NCI-H69 (cell line): ENCODE data around the gene NFATC1.

Experiments
- DNase-seq: peaks from one replicate; lab custom pipeline; 2025; lab: John Stamatoyannopoulos, UW

Gene NFATC1

DNA sequence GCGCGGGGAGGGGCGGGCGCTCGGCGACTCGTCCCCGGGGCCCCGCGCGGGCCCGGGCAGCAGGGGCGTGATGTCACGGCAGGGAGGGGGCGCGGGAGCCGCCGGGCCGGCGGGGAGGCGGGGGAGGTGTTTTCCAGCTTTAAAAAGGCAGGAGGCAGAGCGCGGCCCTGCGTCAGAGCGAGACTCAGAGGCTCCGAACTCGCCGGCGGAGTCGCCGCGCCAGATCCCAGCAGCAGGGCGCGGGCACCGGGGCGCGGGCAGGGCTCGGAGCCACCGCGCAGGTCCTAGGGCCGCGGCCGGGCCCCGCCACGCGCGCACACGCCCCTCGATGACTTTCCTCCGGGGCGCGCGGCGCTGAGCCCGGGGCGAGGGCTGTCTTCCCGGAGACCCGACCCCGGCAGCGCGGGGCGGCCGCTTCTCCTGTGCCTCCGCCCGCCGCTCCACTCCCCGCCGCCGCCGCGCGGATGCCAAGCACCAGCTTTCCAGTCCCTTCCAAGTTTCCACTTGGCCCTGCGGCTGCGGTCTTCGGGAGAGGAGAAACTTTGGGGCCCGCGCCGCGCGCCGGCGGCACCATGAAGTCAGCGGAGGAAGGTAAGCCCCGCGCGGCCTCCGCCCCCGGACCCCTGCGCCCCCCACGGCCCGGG lies at the start of gene NFATC1:
Gene NFATC1, plus strand, starts transcription at position 170 of the 644 bp plus-strand sequence. Its CDS starts 295 bp downstream, at position 465.
- DNase-seq: peak; percentile 89

DNA sequence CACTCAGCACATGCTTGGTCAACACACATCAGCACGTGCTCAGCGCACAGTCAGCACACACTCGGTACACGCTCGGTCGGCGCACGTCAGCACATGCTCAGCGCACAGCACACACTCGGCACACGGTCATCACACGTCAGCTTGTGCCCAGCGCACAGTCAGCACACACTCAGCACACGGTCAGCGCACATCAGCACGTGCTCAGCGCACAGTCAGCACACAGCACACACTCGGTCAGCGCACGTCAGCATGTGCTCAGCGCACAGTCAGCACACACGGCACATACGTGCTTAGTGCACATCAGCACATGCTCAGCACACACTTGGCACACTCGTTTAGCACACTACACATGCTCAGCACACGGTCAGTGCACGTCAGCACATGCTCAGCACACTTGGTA lies 49.7 kb upstream of the NFATC1 start:
- no peak for DNase-seq

DNA sequence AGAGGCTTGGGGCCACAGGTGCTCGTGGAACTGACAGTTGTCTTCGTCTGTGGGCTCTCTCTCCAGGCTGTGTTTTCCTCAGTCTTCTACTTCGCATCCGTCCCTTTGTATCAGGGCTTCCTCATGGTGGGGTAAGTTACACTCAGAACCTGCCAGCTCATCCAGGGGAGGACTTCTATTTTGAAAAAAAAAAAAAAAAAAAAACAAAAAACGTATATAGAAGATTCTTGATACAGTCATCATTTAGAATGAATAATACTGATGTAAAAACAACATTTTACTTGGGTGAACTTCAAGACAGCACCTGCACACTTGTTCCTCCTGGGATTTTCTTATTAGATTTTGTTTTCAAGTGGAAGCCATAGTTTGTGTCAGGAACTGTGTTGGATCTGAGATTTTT lies 47.7 kb upstream of the NFATC1 start:
- no peak for DNase-seq

DNA sequence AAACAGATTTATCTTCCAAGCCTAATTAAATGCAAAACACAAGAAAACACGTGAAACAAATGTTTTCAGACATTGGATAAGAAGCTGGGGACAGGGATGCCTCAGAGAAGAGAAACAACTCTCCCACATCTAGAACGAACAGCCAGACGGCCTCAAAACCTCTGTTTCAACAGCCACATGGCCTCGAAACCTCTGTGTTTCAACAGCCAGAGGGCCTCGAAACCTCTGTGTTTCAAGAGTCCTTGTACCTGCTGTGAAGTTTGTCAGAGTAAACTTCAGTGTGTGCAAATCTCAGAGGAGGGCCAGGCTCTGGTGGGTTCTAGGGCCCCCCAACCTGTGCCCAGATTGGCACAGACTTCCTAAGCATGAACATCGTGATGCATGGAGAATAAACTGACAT lies 43.3 kb upstream of the NFATC1 start:
- no peak for DNase-seq

DNA sequence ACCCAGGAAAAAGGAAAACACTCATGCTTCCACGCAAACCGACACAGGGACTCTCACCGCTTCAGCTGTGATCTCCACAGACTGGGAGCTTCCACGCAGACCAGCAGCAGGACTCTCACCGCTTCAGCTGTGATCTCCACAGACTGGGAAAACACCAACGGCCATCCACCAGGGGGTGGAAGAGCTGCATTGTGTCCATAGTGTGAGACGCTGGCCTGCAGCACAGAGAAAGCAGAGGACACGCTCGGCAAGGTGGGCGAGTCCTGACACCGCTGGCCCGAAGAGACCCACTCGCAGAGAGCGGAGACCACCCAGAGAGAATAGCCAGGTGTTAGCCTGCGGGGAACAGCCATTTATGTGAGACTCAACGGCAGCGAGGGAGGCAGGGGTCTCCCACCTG lies 42.5 kb upstream of the NFATC1 start:
- DNase-seq: no peak

DNA sequence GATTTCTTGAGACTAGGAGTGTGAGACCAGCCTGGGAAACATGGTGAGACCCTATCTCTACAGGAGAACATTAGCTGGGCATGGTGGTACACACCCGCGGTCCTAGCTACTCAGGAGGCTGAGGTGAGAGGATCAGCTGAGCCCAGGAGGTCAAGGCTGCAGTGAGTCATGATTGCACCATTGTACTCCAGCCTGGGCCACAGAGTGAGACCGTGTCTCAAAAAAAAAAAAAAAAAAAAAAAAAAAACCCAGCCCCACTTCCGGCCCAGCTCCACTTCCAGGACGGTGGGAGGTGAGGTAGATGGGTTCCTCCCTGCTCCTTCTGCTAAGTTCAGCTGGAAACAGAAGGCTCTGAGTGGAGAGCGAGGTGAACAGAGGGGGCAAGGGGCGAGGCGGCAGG lies 41.4 kb upstream of the NFATC1 start:
- DNase-seq: no peak

DNA sequence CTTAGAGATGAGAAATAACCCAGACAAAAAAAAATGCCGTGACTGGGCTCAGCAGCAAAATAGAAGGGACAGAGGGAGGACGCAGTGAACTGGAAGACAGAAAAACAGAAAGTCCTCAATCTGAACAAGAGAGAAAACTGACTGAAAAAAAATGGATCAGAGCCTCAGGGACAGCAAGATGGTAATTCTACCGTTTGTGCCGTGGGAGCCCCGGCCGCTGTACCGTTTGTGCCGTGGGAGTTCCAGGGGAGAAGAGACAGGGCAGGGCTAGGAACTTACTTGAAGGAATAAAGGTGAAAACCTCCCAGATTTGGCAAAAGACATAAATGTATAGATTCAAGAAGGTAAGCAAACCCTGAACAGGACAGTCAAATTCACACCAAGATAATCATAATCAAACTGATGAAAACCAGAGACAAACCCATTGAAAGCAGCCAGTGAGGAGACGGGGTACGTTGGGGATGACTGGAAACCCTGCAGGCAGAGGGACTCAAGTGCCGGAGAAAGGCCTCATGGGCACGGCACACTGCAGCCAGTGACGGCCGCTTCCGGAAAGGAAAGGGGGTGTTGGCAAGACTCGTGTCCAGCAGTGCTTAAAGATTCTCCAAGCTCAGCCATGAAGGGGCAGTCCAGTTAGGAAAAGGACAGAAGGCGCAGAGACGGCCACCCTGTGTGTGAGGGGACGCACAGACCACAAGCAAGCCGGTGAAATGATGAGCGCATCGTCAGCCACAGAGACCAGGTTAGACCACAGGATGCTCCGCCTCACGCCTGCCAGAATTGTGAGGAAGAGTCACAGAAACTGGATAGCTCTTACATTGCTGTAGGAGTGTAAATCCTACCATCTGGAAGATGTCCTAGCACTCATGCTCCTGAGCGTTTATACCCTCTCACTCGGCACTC lies 40.0 kb upstream of the NFATC1 start:
- no peak for DNase-seq

DNA sequence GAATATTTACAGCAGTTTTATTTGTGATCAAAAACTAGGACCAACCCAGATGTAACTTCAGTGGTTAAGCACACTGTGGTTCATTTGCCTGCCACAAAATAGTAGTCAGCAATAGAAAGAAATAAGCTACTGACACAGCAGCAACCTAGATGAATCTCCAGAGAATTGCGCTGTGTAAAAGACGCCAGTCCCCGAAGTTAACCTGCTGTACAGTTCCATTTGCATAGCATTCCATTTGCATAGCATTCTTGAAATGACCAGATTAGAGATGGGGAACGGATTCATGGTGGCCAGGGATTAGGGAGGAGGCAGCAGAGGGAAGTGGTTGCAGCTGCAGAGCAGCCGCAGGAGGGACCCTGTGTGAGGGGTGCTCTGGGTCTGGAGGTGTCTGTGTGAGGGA lies 39.3 kb upstream of the NFATC1 start:
- no peak for DNase-seq

DNA sequence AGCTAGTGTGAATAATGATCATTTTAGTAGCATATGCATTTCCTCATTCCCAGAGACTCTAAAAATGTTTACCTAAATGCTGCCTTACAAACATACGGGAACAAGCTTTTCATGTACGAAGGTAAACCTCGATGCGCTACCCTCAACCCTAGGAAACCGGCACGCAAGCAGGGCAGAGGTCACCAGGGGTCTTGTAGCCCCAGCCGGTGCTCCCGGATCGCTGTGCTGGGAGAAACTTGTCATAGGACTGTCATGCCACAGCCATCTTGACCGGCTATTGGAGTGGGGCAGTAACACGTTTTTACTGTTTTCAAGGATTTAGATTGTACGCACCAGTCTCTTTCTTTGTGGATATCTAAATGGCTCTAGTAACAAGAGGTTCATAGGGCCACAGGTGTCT lies 34.8 kb upstream of the NFATC1 start:
- no peak for DNase-seq

DNA sequence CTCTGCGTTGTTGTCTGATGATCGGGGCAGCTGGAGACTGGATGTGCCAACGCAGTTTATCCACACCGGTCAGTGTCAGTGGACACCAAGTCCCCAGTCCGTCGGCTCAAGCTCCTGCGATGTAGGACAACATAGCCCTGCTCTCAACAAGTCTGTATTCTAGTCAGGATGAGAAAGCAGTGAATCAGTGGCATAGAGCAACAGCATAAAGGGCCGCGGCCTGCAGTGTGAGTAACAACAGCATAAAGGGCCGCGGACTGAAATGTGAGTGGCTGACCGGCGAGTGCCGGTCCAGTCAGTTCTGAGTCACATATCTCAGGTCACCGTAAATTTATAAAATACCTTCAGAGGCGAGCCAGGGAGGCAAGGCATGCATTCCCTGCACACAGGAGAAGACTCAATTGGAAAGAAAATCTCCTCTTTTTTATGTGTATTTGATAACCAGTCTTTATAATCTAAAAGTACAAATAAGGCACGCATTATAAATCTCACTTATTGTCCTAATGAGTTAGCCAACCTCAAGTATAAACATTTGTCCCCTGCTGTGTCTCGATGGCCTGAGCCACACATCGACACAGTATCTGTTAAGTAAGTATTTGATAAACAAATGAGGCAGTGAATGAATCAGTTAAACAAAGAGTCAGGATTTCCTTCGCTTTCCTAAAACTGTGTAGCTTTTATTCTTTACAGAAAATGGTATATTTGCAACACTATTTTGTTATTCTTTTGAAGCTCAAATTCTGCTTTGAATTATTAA lies 33.8 kb upstream of the NFATC1 start:
- DNase-seq: no peak

DNA sequence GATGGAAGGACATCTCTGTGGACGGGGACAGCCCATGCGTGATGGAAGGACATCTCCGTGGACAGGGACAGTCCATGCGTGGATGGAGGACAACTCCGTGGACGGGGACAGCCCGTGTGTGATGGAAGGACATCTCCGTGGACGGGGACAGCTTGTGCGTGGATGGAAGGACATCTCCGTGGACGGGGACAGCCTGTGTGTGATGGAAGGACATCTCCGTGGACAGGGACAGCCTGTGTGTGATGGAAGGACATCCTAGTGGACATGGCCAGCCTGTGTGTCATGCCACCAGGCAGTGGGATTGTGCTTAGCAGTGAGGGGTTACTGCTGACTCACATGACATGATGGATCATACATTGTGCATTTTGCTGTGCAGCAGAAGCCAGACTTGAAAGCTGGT lies 30.0 kb upstream of the NFATC1 start:
- no peak for DNase-seq

DNA sequence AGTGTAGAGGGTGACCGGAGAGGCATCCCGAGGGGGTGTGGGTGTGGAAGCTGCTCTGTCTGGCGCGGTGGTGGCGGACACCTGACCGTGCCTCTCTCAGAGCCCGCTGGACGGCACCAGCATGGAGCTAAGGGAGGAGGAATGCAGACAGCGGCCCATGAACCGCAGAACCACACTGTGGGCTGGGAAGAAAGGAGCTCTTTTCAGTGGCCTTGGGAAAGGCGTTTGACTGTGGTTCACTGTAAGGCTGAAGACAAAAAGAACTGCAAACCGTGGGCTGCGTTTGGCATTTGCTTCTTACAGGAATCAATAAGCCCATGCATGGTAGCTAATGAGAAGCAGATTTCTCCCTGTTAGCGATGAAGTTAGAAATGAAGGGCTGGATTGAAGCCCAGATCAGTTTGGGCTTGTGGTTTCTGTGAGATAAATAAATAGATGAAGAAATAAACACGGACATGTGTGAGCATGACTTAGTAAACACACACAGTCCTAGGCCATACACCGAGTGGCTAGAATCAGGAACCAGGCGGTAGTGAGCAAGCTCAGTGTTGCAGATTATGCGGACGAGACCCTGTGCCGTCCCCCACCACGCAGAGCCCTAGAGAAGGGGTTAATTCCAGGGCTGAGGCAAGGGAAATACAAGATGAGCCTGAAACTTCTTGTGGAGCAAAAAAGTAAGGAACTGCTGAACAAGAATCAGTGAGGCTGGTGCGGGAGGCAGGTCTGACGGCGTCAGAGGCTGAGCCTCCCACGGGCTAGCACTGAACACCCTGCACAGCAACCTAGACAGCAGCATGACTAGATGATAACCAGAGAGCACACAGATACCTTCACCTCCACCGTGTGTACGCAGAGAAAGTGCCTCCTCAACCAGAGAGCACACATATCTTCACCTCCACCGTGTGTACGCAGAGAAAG lies 29.3 kb upstream of the NFATC1 start:
- DNase-seq: no peak

DNA sequence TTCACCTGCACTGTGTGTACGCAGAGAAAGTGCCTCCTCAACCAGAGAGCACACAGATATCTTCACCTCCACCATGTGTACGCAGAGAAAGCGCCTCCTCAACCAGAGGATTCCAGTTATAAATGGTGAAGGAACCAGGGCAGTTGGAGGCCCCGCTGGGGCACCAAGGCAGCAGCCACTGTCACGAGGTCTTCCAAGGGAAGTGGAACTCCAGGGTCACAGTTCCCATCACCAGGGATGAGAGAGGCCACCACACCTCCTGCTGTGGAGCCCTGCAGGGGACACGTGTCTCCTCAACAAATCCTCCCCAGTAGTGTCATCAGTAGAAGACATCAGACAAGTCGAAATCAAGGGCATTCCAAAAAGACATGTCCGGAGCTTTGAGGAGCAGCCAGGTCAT lies 28.2 kb upstream of the NFATC1 start:
- no peak for DNase-seq

DNA sequence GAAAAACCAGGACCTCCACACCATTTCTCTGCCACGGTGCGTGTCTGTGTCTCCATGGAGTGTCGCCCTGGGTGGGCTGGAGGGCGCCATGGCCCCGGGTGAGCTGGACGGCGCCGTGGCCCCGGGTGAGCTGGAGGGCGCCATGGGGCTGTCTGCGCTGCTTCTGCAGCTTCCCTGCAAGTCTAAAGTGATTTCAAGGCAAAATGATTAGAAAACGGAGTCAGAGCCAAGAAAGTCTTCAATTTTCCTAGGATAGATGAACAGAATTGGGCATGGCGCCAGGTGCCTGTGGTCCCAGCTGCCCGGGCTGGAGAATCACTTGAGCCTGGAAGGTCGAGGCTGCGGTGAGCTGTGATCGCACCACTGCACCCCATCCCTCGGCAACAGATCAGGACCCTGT lies 27.7 kb upstream of the NFATC1 start:
- no peak for DNase-seq

DNA sequence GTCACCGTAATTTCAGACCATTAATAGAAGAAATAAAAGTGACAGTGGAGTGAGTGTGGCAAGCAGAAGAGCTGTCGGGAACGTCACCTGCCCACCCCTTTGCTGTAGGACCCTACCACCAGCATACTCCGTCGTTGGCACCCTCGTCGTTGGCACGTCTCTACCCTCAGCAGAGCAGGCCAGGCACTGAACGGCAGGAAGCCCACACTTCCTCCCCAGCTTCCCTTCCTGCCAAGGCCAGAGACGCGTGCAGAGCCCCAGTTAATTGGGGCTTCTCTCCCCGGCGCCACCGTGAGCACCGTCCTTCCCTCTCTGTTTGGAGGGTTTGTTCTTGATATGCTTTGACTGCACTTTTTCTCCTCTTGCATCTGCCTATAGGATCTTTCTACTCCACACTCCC lies 27.0 kb upstream of the NFATC1 start:
- no peak for DNase-seq

DNA sequence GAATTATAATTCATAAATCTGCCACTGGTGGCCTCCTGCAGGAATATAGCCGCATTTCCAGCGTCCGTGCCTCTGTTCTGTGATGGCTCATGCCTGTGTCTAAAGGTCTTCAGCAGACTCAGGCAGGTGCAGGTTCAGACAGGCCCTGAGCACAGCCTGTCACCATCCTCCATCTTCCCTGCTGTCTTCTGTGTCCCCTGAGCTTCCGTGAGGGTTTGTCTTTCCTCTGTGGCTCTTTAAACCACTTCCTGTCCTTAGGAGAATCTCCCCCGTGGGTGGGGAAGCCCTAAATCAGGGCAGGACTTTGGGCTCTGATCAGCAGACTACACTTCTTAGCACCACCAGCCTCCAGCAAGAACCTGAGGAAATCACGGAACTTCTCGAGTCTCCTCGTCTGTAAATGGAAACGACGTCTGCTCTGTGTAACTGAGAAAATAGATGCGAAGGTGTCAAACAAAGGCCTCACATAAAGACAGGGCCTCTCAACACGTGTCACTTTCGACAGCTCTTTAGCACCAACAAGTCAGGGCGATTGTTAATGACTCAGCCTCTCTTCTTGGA lies 24.1 kb upstream of the NFATC1 start:
- no peak for DNase-seq

DNA sequence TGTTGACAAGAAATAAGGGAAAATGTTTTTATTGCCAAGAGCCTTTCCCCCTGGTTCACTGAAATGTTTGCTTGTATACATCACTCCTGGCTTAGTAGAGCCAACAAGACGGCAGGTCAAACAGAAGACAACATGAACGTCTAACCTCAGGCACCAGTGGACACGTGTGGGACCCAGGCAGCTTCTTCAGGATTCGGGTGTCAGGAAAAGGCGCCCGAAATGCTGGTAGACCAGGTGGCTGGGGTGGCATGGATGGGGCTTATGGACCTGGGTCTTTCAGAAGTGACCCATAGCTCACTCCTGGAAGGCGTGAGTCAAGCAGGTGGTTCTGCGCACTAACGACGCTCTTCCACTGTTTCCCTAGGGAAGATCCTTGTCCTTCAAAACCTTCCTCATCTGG lies 23.3 kb upstream of the NFATC1 start:
- no peak for DNase-seq

DNA sequence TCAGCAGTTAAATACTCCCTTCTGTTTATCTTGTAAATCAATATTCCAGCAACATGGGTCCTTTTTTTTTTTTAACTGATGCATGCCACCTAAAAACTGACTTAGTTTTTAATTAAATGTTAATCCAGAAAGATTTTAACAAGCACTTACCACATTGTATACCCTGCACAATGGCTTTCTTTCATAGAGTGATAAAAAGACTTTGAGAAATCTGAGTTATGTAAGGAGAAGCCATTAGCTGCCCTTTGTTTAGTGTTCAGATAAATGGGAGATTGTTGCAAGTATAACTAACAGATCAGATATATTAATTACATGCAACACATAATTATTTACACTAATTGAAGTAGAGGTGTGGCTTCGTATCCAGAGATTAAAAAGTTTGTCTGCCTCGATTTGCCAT lies 22.7 kb upstream of the NFATC1 start:
- no peak for DNase-seq

DNA sequence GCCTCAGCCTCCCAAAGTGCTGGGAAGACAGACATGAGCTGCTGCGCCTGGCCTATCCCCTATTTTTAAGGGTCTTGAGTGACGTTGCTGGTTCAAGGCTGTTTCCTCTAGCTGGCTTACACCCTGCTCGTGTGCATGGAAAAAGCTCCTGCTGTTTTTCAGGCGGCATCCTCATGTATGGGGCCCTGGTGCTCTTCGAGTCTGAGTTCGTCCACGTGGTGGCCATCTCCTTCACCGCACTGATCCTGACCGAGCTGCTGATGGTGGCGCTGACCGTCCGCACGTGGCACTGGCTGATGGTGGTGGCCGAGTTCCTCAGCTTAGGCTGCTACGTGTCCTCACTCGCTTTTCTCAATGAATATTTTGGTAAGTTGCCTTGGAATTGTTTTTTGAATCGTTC lies 22.0 kb upstream of the NFATC1 start:
- no peak for DNase-seq

DNA sequence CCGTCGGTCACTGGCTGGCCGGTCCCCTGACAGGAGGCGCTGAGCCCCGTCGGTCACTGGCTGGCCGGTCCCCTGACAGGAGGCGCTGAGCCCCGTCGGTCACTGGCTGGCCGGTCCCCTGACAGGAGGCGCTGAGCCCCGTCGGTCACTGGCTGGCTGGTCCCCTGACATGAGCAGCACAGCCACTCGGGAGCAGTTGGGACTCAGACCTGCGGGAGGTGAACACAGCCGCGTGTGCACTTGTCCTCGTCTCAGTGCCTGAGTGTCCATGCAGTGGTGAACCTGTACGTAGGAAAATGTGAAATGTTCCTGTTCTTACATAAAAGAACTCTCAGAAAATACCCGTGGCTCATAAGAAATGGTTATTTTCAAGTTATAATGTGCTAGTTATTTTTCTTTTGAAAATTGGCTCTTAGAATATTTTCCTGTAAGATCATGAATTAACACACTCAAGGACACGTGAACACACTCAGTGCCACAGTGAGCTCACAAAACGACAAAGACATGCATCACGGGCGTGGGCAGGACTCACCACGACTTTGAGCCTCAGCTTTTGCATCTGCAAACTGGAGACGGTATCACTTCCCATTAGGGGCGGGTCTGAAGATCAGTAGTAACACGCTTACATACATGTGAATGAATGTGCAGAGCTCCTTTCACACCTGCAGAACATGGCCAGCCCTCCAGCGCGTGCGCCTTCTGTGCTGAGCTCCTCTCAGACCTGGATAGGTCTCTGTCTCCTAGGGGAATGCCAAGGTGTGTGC lies 21.1 kb upstream of the NFATC1 start:
- DNase-seq: no peak
